K562 (cell line): Measurements from ENCODE around the gene CTAGE9. TPM values are rescaled to one million over a fixed set of nuclear protein-coding genes. Genes with fewer than 3 reads are reported as not detected.
A peak's percentile ranks its signal among the peaks of the same experiment; 100 is the strongest.

Experiments
- ATAC-seq: fragments of 200-7000 bp; cut with Tn5 transposase; 3 replicates; pipeline ENCODE4 v1.9.1; 2020; ENCODE audit warnings: moderate library complexity
- BruUV-seq: library from RNA; stranded (reverse); fragments of 400-500 nt; replicated peaks from 2 replicates; lab custom pipeline; 2021; lab: Mats Ljungman, UMichigan
- CTCF ChIA-PET: fragments of 300-600 bp; formaldehyde crosslinking; extraction: SDS; loops from one replicate; lab custom pipeline; 2021; ENCODE audit warnings: low intra/inter-chr PET ratio; lab: Yijun Ruan, JAX
- POLR2A ChIA-PET: fragments of 300-600, 350-650 bp; sonication (Branson Sonifier 250); formaldehyde crosslinking; extraction: SDS; loops from one replicate; lab custom pipeline; 2021; ENCODE audit warnings: antibody characterized with exemption, inconsistent platforms; lab: Yijun Ruan, JAX
- DNase-seq, 4 experiments: peaks; one replicate each; pipeline versions ENCODE4 v3.0.0 to v3.0.0-alpha.2; 2011 to 2018; ENCODE audit warnings: low spot score in 3 of 4, mixed read lengths in 3 of 4; ENCODE audit errors: extremely low read depth in 1 of 4
- FAIRE-seq: peaks from 2 replicates; lab custom pipeline; 2011; peaks lifted over from hg19 to GRCh38; lab: Jason Lieb, UNC
- H2AFZ ChIP-seq: 2 replicates; pipeline ENCODE4 v1.6.0; 2011; ENCODE audit warnings: low read depth, low read length, control low read depth, inconsistent platforms
- H3K27ac ChIP-seq: fragments of 200-600 bp; 3 replicates; pipeline ENCODE4 v1.8.0; 2011; ENCODE audit warnings: low read depth, mild to moderate bottlenecking, control low read depth, inconsistent platforms, low read length, moderate library complexity, mixed read lengths; ENCODE audit errors: extremely low read depth
- H3K27me3 ChIP-seq, 2 experiments: fragments of 300-600 bp in 1 of 2; 2 replicates in 1 of 2; 3 replicates in 1 of 2; pipeline versions ENCODE4 v1.6.0 to v1.8.0; 2011; ENCODE audit warnings: inconsistent platforms in 2 of 2, low read length in 2 of 2, mild to moderate bottlenecking in 1 of 2, mixed read lengths in 1 of 2, moderate library complexity in 1 of 2; ENCODE audit not compliant: control insufficient read depth in 2 of 2, insufficient read depth in 2 of 2
- H3K36me3 ChIP-seq: fragments of 300-600 bp; 3 replicates; pipeline ENCODE4 v1.8.0; 2011; ENCODE audit warnings: mild to moderate bottlenecking, low read length, inconsistent platforms; ENCODE audit not compliant: control insufficient read depth, insufficient read depth
- H3K4me1 ChIP-seq, 2 experiments: fragments of 200-600 bp in 1 of 2; replicated peaks in 1 of 2; 2 replicates in 1 of 2; 3 replicates in 1 of 2; pipeline versions ENCODE4 v1.5.1 to v1.8.0; 2011; ENCODE audit warnings: inconsistent platforms in 2 of 2, low read length in 2 of 2, mild to moderate bottlenecking in 1 of 2, mixed read lengths in 1 of 2, moderate library complexity in 1 of 2; ENCODE audit not compliant: control insufficient read depth in 2 of 2, insufficient read depth in 2 of 2
- H3K4me2 ChIP-seq: 2 replicates; pipeline ENCODE4 v1.6.1; 2011; ENCODE audit warnings: low read length, control low read depth, inconsistent platforms, mixed read lengths; ENCODE audit not compliant: insufficient read depth
- H3K4me3 ChIP-seq: fragments of 200-600 bp; sonication (generic), shearing (Covaris generic); 2 replicates; pipeline ENCODE4 v1.5.1; 2016; ENCODE audit warnings: control low read depth, inconsistent platforms
- H3K79me2 ChIP-seq: fragments of 200-600 bp; 3 replicates; pipeline ENCODE4 v1.8.0; 2011; ENCODE audit warnings: low read length, inconsistent platforms; ENCODE audit not compliant: control insufficient read depth, insufficient read depth
- H3K9ac ChIP-seq, 2 experiments: 2 replicates each; pipeline versions ENCODE4 v1.6.0 to v1.6.1; 2011; ENCODE audit warnings: low read depth in 2 of 2, low read length in 2 of 2, control low read depth in 1 of 2, inconsistent platforms in 1 of 2, mild to moderate bottlenecking in 1 of 2, mixed read lengths in 1 of 2; ENCODE audit not compliant: insufficient read depth in 1 of 2
- H3K9me1 ChIP-seq: one replicate; pipeline ENCODE4 v1.6.0; 2011; ENCODE audit warnings: inconsistent platforms, mild to moderate bottlenecking, low read length, moderate library complexity; ENCODE audit not compliant: control insufficient read depth, insufficient read depth
- H3K9me3 ChIP-seq: replicated peaks from 2 replicates; pipeline ENCODE4 v1.5.1; 2011; ENCODE audit warnings: low read depth, low read length, inconsistent platforms; ENCODE audit not compliant: control insufficient read depth, insufficient read depth
- H4K20me1 ChIP-seq: replicated peaks from 2 replicates; pipeline ENCODE4 v1.6.1; 2011; ENCODE audit warnings: low read length, inconsistent platforms, mixed read lengths; ENCODE audit not compliant: control insufficient read depth, insufficient read depth
- FOXA3 ChIP-seq, 2 experiments: fragments of 450-650 bp in 1 of 2; sonication (generic) in 1 of 2; formaldehyde crosslinking; IDR thresholded peaks in 1 of 2; conservative IDR thresholded peaks in 1 of 2; 2 replicates each; pipeline versions ENCODE4 v1.4.0 to v1.8.0; 2020 to 2022; ENCODE audit warnings: mild to moderate bottlenecking in 2 of 2, missing genetic modification reagents in 1 of 2
- MCM3 ChIP-seq: fragments of 450-650 bp; IDR thresholded peaks from 2 replicates; pipeline ENCODE4 v1.6.1; 2016
- SPI1 ChIP-seq: IDR thresholded peaks from 2 replicates; pipeline ENCODE4 v1.6.1; 2011; ENCODE audit warnings: low read depth, low read length, control low read depth, borderline replicate concordance
- ZNF395 ChIP-seq: fragments of 200-800 bp; sonication (Bioruptor generic); IDR thresholded peaks from 2 replicates; pipeline ENCODE4 v1.6.1; 2017; ENCODE audit warnings: missing genetic modification characterization, missing compliant biosample characterization
- WGBS: fragments of 100-300 bp; shearing (Covaris generic); methylation state at CpG from one replicate; pipeline ENCODE4 v1.1.6; 2016; ENCODE audit warnings: low coverage, mixed read lengths; ENCODE audit not compliant: insufficient coverage; ENCODE audit errors: missing lambda C conversion rate; 5-methylcytosine and 5-hydroxymethylcytosine counted together
- in situ Hi-C: fragments of 300-500 bp; cut with MboI; formaldehyde crosslinking; loops from 4 replicates; pipeline ENCODE4 v1.15.0; 2018; ENCODE audit warnings: inconsistent platforms, mixed read lengths
- intact Hi-C: fragments of 100-400 bp; cut with micrococcal nuclease; formaldehyde crosslinking; loops from 2 replicates; pipeline ENCODE4 v1.14.2; 2022
- polyA plus RNA-seq, 8 experiments: library from polyadenylated mRNA; depleted of rRNA in 4 of 8; stranded (reverse) in 5 of 8; unstranded in 3 of 8; fragments of >200 nt; fragmentation: Nextera tagmentation in 2 of 8; fragmentation: Illumina TruSeq in 1 of 8; extraction: Ambion mirVana in 2 of 8; extraction: Trizol in 1 of 8; gene quantifications; 2 replicates each; pipeline versions ENCODE4 v1.2.1 to v1.2.3, GENCODE V29; 2011 to 2014; ENCODE audit warnings: inconsistent platforms in 1 of 8, missing spikeins in 1 of 8
- total RNA-seq, 7 experiments: library from RNA; depleted of rRNA in 6 of 7; stranded (reverse); fragments of >200 nt in 6 of 7; fragmentation: Illumina TruSeq in 2 of 7; extraction: Trizol in 2 of 7; gene quantifications; 2 replicates each; pipeline versions ENCODE4 v1.2.1 to v1.2.3, GENCODE V29; 2011 to 2021; ENCODE audit warnings: low replicate concordance in 1 of 7

The CTAGE9 gene
- total and polyA plus RNA-seq, 9 of the 15 experiments (the other 6 are each of a cell fraction or from before 2014, with no cell fraction given) = not detected

DNA sequence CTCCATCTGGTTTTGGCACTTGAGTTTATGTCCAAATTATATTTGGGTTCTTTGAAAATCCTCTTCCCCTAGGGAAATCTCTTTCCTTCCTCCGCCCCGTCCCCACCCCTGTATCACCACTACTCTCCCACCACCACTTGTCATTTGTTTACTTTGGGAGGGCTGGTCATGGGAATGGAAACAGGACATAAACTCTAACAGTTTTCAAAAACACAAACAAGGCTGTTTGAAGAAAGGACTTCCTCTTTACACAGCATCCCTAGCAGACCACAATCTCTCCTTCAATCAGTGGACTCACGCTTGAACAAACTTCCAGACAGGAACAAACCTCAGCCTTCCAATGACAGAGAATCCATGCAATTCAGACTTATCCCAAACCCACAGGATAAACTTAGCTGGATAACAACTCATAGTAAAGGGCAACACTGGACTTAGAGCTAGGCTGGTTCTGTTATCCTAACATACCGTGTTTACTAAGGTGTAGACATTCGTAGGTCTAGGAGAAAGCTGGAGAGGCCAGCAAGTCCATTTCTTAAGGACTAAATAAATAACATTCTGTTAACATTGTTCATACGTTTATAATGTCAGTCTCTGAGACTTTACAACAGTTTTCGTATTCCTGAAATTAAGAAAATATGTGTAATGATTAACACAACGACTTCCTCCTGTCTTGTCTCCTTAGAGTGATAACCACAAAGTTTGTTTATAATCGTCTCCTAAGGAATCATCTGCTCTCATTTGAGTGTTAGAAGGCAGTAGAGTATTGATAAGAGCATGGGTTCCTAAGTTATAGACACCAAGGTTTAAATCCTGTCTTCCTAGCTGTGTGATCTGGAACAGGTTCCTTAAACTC is 44.1 kb upstream of the CTAGE9 start:
- H3K4me1 ChIP-seq = no peaks in the 10 kb centered on the region
- in situ Hi-C loops (no loop called here), intact Hi-C loops (no loop called here)
- ATAC-seq = no peak
- no peaks in the 10 kb centered on the region for H4K20me1 ChIP-seq
- FAIRE-seq = no peak
- H2AFZ ChIP-seq = no peak overlapping the region
- H3K36me3 ChIP-seq = no peaks in the 10 kb centered on the region
- DNase-seq = no peak
- H3K9me3 ChIP-seq = no peaks in the 10 kb centered on the region
- no peaks in the 10 kb centered on the region for H3K9me1 ChIP-seq
- BruUV-seq = no TSS peak
- CTCF ChIA-PET = no interaction called here
- H3K27ac ChIP-seq = no peak overlapping the region
- no peak overlapping the region for H3K4me3 ChIP-seq
- WGBS = under 1% methylated on average over 9 of the region's 9 CpGs
- no peak overlapping the region for H3K4me2 ChIP-seq
- no peaks in the 10 kb centered on the region for H3K79me2 ChIP-seq
- TF ChIP-seq FOXA3 (CRISPR knock-in tag; conservative IDR thresholded peaks at IDR 0.05 in 1 of 2, IDR thresholded peaks at IDR 0.05 in 1 of 2) = 0 out of 4 replicates have a peak, but pooled peaks of 1 of the 2 experiments have one; percentile 8
- TF ChIP-seq MCM3 = no peak
- TF ChIP-seq SPI1 = peak; percentile 87
- no peak for TF ChIP-seq ZNF395 (CRISPR knock-in tag)
- TF ChIP-seq, all 486 proteins: peak for 2
- Histone ChIP-seq H3K9ac (no peak overlapping the region), H3K27me3 (peaks cover 0 to 5% of the 10 kb centered on the region in 2 experiments; a peak in 3 of 5 replicates)
- POLR2A ChIA-PET = interaction anchor here (0.6 kb wide), 1 partner anchor 299 kb away, joined by 3 read pairs; no protein-coding TSS in a partner anchor
